ENCODE data around the gene SELENON.

SELENON gene

DNA sequence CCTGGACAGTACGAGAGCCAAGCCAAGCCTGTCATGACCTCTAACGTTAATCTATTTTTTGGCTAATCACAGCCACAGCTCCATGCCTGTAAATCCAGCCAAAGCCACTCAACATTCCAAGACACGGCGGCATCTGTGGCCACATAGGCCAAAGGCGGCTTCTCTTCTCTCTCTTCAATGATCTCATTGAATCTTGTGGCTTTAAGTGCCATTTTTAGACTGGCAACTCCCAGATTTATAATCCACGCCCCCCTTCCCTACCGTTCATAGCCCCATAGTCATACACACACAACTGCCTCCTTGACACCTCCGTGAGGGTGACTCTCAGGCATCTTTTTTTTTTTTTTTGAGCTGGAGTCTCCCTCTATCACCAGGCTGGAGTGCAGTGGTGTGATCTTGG is 5.7 kb upstream of the SELENON start:
- no peak for DNase-seq (ENCODE audit: low spot score)

DNA sequence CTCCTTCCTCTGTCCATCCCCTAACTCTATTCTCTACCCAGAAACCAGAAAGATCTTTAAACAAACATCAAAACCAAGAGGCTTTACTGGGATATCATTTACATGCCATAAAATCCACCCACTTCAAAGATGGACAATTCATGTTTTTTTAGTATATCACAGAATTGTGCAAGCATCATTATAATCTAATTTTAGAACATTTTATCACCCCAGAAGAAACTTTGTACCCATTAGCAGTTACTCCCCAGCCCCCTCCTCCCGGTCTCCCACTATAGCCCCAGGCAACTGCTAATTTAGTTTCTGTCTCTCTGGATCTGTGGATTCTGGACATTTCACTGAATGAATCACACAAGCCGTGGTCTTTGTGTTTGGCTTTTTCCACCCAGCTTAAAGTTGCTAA is 4.8 kb upstream of the SELENON start:
- no peak for DNase-seq (ENCODE audit: low spot score)

- DNase-seq (ENCODE audit: low spot score): no peak
These were observed 3.8 kb upstream of the SELENON start for GRCh38 chr1:25795946-25796810.

DNA sequence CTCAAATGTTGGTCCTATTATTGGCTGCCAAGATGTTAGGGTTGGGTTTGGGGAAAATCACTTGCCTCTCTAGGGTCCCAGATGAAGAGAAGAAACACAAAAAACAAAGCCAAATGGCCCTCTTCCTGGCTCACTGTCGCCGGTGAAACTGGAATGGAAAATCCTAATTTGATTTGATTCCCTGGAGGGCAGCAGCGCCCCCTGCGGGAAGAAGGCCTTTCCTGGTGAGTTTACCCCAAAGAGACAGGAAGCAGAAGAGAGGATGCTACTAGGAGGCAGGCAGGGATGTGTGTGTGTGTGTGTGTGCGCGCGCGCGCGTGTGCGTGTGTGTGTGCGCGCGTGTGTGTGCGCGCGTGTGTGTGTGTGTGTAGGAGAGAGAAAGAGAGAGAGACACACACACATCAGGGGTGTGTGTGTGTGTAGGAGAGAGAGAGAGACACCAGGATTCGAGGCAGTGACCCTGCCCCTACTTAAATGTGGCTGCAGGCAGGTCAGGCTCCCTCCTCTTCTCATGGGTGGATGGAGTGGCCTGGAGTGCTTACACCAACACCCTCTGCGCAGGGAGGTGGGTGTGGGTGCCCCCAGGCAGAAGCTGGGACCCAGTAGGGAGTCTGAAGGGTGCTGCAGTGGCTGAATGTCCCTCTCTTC is 3.1 kb upstream of the SELENON start:
- peak; percentile 40 for DNase-seq (ENCODE audit: low spot score)

GRCh38 chr1:25797939-25798338 is 2.1 kb upstream of the SELENON start:
- peak; percentile 12 for DNase-seq (ENCODE audit: low spot score)

GRCh38 chr1:25798666-25799351 is 1.2 kb upstream of the SELENON start:
- DNase-seq (ENCODE audit: low spot score): no peak

DNA sequence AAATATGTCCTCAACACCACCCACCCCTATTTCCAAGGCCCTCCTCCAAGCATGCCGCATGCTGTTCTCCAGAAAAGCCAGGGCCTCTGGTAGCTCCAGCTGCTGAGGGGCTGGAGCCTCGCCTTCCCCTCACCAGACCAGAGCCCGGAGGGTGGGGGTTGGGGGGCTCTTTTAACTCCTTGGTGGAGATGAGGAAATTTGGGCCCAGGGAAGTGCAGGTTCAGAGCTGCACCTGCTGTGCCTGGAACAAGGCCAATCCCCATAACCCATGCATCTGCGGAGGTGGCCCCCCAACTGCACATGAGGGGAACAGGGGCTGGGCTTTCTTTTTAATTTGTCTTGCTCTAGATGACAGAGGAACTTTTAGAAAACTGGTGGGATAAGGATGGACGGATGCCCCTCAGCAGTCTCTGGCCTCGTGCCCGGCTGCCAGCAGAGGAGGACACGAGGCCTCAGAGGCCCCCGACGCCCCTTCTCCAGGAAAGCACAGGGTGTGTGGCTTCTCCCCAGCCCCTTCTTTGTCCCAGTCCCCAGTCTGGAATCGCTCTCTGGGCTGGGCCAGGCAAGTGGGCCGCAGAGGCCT is 550 bp upstream of the SELENON start:
- DNase-seq (ENCODE audit: low spot score): no peak

DNA sequence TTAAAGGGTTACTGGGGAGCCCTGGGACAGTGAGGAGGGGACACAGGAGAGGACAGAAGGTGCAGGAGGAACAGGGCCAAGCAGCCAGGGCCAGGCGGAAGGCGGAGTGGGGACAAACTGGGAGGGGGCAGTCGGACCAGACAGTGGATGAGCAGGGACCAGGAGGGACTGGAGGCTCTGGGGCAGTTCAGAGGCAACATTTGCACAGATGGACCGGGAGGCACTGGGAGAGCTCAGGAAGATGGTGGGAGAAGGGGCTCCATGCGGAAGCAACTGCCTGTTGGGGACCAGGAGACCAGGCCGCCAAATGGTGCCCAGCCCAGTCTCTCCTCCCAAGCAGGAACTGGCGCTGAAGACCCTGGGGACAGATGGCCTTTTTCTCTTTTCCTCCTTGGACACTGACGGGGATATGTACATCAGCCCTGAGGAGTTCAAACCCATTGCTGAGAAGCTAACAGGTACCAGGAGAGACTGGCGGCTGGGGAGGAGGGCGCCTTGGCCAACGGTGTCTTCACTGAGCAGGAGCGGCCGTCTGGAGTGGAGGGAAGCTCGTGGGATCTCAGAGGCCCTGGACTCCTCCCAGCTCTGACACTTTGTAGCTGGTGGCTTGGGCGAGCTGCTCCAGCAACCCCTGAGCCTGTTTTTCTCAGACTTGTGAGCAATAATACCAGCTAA is 847 bp downstream of the SELENON start:
- DNase-seq (ENCODE audit: low spot score): no peak

DNA sequence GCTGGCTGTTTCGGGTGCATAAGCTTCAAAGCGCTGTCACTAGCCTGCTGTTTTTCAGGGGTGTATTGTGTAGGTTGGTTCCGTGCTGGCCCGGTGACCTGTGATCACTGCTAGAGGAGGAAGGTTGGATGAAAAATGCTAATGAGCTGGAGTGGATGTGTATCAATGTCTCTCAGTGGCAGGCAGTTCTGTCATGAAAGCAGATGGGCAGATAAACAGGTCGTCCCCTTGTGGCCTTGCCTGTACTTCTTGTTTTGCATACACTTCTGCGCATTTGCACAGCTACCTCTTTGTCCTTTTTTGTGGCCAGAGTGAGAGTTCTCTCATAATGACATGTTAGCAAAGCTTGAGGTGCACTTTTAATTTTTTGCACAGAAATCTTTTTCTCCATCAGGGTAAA is 2.9 kb downstream of the SELENON start:
- DNase-seq (ENCODE audit: low spot score): no peak

- DNase-seq (ENCODE audit: low spot score): no peak
These were observed 3.4 kb downstream of the SELENON start for GRCh38 chr1:25803368-25803767.

DNA sequence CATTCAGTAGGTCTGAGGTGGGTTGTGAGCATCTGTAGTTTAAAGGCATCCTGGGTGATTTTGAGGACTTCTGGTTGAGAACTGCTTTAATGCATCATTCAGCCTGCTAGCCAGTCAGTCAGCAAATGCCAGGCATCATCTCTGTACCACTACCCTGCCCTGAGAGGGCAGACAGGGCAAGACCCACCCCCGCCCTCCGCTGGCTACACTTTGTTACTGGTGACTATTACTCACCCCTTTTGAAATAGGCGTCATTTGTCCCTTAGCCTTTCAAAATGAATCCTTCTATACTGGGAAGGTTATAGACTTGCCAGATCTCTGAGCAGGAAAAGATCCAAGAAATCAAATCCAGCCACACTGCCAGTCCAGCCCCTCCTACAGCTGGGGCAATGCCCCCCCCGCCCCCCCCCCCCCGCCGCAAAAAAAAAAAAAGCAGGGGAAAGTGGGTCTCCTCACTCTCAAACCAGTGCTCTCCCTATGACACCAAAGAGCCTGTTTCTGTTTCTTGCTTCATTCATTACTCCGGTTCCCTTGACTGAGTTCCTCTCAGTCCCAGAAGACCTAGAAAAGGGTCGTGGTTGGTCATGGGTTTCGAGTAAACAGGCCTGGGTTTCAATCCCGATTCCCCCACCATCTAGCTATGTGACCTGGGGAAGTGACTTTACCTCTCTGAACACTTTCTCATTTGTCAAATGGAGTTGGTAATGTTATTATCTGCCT is 4.4 kb downstream of the SELENON start:
- DNase-seq (ENCODE audit: low spot score): no peak

- no peak for DNase-seq (ENCODE audit: low spot score)
These were observed 5.2 kb downstream of the SELENON start for GRCh38 chr1:25804964-25805862.

DNA sequence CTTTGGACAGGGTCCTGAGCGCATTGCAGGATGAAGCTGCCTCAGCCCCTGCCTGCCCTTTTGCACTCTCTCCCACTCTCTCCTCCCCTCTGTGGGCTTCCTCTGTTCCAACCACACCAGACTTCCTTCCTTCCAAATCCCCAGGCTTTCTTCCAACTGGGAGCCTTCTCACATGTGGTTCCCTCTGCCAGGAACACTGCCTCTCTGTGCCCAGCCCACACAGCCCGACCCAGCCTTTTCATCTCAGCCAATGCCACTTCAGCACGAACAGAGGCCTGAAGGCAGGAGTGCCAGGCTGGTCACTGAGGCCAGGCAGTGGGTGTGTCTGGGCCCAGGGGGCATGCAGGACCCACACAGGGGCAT is 5.9 kb downstream of the SELENON start:
- DNase-seq (ENCODE audit: low spot score): no peak

DNA sequence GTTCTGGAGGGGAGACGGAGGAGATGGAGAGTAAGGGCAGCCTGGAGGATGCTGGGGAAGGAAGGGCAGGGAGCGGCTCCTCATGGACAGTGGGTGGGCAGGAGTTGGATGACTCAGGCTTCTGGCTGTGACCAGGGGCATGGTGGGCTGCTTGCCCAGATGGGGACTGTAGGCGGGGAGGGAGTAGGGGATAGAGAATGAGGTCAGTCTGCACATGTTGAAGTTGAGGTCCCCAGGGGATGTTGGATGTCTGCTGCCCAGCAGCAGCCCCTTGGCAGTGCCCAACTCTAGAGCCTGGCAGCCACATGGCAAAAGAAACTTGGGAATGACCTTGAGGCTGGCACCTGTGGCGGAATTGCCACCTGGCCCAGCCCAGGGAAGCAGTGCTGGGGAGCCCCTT is 6.4 kb downstream of the SELENON start:
- no peak for DNase-seq (ENCODE audit: low spot score)

DNA sequence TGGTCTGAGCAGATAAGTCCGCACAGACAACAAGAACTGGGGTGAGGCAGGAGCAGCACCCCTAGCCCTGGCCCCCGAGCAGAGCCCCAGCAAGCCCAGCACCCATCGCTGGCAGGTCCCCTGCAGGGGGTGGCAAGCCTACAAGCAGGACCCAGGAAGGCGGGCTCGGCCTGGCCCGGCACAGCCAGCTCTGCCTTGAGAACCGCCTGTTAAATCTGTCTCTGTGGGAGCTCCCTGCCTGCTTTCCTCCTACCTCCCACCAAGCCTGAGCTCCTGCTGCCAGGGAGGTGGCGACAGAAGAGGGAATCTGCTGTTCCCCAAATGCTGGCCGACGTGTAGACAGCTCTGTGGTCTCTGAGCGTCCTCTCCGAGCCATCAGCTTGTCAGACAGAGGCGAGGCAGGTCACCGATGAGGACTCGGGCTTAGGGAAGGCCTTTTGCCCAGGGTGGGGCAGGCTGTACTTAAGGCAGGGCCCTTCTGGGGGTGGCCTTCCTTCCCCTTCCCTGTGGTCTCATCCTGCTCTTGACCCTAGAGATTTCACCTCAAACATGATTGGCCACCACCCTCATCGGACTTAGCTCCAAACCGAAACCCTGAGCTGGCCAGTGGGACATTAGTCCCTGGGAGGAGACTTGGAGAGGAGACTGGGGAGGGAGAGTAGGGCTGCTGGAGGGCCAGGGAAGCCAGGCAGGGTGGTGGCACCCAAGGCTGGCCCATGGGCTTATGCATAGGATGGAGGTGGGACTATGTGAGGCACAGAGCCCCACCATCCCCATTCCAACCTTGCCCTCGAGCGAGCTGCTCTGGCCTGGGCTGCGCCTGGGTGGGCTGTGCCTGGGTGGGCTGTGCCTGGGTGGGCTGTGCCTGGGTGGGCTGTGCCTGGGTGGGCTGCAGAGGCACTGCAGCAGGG is 7.7 kb downstream of the SELENON start:
- no peak for DNase-seq (ENCODE audit: low spot score)

GRCh38 chr1:25808481-25809244 is 8.7 kb downstream of the SELENON start:
- no peak for DNase-seq (ENCODE audit: low spot score)

DNA sequence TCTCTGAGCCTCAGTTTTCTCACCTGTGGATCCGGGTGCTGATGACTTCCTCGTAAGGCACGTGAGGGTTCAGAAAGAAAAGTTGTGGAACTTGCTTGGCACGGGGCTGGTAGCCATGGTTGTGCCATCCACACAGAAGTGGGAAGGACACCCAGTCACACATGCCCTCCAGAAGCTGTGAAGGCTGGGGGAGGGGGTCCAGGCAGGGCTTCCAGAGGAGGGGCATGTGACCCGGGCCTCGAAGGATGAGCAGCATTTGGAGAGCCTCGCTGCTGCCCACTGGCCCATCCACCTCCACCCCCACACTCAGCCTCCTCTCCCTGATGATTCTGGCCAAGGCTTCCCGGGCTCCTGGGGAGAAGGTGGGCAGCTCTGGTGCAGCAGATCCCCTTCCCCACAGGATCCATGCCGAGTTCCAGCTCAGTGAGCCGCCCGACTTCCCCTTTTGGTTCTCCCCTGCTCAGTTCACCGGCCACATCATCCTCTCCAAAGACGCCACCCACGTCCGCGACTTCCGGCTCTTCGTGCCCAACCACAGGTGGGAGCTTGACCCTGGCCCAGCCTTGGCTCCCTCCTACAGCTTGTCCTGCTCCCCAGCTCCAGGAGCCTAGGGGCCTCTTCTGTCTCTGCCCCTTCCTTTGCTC is 9.4 kb downstream of the SELENON start:
- no peak for DNase-seq (ENCODE audit: low spot score)

- DNase-seq (ENCODE audit: low spot score): no peak
These were observed 9.9 kb downstream of the SELENON start for GRCh38 chr1:25809929-25810328.
